ENCODE results near the gene IFFO2. TPM values are rescaled to one million over a fixed set of nuclear protein-coding genes. Genes with fewer than 3 reads are reported as not detected.

The IFFO2 gene
- total and polyA plus RNA-seq, 2 of the 8 experiments (the other 6 are each of a cell fraction or from before 2014, with no cell fraction given), result 6.6 to 10.4 TPM

- Histone ChIP-seq H2AFZ (ENCODE audit: low read length) (no peak overlapping the region), H3K56ac (replicated peaks; ENCODE audit: insufficient read length, low read depth, low read length) (no peak overlapping the region), H2BK12ac (ENCODE audit: low read depth, low read length) (no peak overlapping the region), H3K4me2 (ENCODE audit: insufficient read depth in 1 of 2, low read depth in 2 of 2, low read length in 2 of 2) (no peak overlapping the region), H2BK20ac (ENCODE audit: low read length) (no peak overlapping the region), H3K14ac (ENCODE audit: insufficient read length) (no peak overlapping the region), H3K23me2 (ENCODE audit: low read depth, low read length) (no peaks in the 10 kb centered on the region), H3K27me3 (replicated peaks in 1 of 4; ENCODE audit: control insufficient read depth in 3 of 4, extremely low read depth in 1 of 4, insufficient read depth in 3 of 4, low read length in 3 of 4) (no peaks in the 10 kb centered on the region; a peak in 1 of 7 replicates), H3K36me3 (ENCODE audit: control insufficient read depth in 2 of 4, insufficient read depth in 4 of 4, low read length in 3 of 4) (no peaks in the 10 kb centered on the region), H3K18ac (ENCODE audit: extremely low read depth, low read length) (no peak overlapping the region), H3K9ac (replicated peaks in 1 of 4; ENCODE audit: extremely low read depth in 1 of 4, low read depth in 3 of 4, low read length in 3 of 4) (no peak overlapping the region), H4K91ac (replicated peaks; ENCODE audit: insufficient read length, low read length) (no peak overlapping the region), H2BK120ac (replicated peaks; ENCODE audit: low read depth, low read length) (no peak overlapping the region), H3K23ac (ENCODE audit: insufficient read length) (no peak overlapping the region), H3K4me1 (replicated peaks in 1 of 4; ENCODE audit: control insufficient read depth in 3 of 4, insufficient read depth in 4 of 4, low read length in 3 of 4) (no peaks in the 10 kb centered on the region), H3K79me2 (ENCODE audit: control insufficient read depth in 1 of 2, insufficient read depth in 2 of 2, low read length in 2 of 2) (no peaks in the 10 kb centered on the region), H2BK15ac (ENCODE audit: low read length) (no peak overlapping the region), H3K27ac (ENCODE audit: low read depth, low read length) (no peak overlapping the region), H3K79me1 (ENCODE audit: low read depth, low read length) (no peaks in the 10 kb centered on the region), H4K20me1 (replicated peaks in 1 of 2; ENCODE audit: control insufficient read depth in 1 of 2, insufficient read depth in 2 of 2, low read length in 2 of 2) (no peaks in the 10 kb centered on the region), H4K8ac (ENCODE audit: extremely low read depth, insufficient read depth, low read length) (no peak overlapping the region), H2AK5ac (ENCODE audit: low read depth, low read length) (no peak overlapping the region), H3K9me3 (ENCODE audit: insufficient read depth in 2 of 2, low read depth in 1 of 2, low read length in 1 of 2) (peaks cover 6 to 7% of the 10 kb centered on the region in 2 experiments; a peak in 2 of 4 replicates), H4K5ac (ENCODE audit: insufficient read length, low read depth, low read length) (no peak overlapping the region), H3K4ac (replicated peaks; ENCODE audit: insufficient read length, low read depth, low read length) (no peak overlapping the region), H2BK5ac (ENCODE audit: low read depth, low read length) (no peak overlapping the region), H3K4me3 (ENCODE audit: extremely low read depth in 1 of 4, insufficient read depth in 2 of 4, low read depth in 3 of 4, low read length in 4 of 4) (no peak overlapping the region)
- WGBS, 2 experiments (ENCODE audit: extremely low coverage in 1 of 2, insufficient coverage in 1 of 2, insufficient read length in 1 of 2, insufficient replicate concordance in 2 of 2, low coverage in 1 of 2, low lambda C conversion rate in 2 of 2, missing lambda C conversion rate in 1 of 2), result 90% methylated on average over 1 of the region's 2 CpGs; no CpG with 5 or more reads in 1 of the 2 experiments
- FAIRE-seq (no peak), DNase-seq (ENCODE audit: low read depth in 1 of 2, low spot score in 2 of 2) (no peak)
- POLR2A ChIA-PET (ENCODE audit: partially characterized antibody), result no interaction called here
- TF ChIP-seq NRF1 (IDR thresholded peaks at IDR 0.05; ENCODE audit: low read depth, low read length) (no peak), ASH2L (IDR thresholded peaks at IDR 0.05; ENCODE audit: low read length) (no peak), HDAC6 (IDR thresholded peaks at IDR 0.05; ENCODE audit: low read depth, low read length) (no peak), KDM4A (IDR thresholded peaks at IDR 0.05; ENCODE audit: low read depth, low read length, severe bottlenecking) (no peak), SP1 (IDR thresholded peaks at IDR 0.05; ENCODE audit: low read depth, low read length) (no peak)
- CTCF ChIA-PET (ENCODE audit: partially characterized antibody), result interaction anchor here (1.0 to 1.5 kb wide), 2 partner anchors 87 to 93 kb away, joined by 3 to 4 read pairs; no protein-coding TSS in a partner anchor
Observed at GRCh38 chr1:19000065-19000464, 43.6 kb upstream of the IFFO2 start.
